Measurements from ENCODE around the gene LARP4.
"Not testable (repeated sequence)": the region's sequence is repeated elsewhere in the genome, so short reads cannot be mapped to it uniquely, and the experiment has no call there.

The LARP4 gene

DNA sequence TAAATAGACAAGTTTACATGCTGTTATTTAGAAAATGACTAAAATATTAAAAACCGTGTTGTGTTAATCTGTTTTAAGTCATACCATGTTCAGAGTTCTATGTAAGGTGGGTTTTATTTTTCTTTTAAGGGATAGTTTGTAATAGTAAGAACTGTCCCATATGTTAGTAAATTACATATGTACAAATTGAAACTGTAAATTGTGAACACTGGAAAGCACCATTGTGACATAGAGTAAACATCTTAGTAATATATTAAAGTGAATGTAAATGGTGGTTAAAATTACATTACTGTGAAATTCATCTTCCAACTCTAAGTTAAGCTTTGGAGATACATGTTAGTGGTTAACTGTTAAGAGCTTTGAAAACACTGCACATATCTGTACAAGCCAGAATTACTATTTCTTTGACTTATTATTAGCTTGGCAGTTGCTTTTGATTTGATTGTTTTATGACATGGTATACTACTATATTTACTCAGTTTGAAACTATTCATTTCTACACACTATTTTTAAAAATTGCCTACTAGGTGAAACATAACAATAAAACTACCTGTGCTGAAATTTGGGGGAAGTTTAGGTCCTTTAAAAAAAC is 76.7 kb downstream of the LARP4 start:
- H3K27ac ChIP-seq = no peak overlapping the region
- TF ChIP-seq, protein P1, sequence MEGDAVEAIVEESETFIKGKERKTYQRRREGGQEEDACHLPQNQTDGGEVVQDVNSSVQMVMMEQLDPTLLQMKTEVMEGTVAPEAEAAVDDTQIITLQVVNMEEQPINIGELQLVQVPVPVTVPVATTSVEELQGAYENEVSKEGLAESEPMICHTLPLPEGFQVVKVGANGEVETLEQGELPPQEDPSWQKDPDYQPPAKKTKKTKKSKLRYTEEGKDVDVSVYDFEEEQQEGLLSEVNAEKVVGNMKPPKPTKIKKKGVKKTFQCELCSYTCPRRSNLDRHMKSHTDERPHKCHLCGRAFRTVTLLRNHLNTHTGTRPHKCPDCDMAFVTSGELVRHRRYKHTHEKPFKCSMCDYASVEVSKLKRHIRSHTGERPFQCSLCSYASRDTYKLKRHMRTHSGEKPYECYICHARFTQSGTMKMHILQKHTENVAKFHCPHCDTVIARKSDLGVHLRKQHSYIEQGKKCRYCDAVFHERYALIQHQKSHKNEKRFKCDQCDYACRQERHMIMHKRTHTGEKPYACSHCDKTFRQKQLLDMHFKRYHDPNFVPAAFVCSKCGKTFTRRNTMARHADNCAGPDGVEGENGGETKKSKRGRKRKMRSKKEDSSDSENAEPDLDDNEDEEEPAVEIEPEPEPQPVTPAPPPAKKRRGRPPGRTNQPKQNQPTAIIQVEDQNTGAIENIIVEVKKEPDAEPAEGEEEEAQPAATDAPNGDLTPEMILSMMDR (conservative IDR thresholded peaks at IDR 0.05) = no peak

DNA sequence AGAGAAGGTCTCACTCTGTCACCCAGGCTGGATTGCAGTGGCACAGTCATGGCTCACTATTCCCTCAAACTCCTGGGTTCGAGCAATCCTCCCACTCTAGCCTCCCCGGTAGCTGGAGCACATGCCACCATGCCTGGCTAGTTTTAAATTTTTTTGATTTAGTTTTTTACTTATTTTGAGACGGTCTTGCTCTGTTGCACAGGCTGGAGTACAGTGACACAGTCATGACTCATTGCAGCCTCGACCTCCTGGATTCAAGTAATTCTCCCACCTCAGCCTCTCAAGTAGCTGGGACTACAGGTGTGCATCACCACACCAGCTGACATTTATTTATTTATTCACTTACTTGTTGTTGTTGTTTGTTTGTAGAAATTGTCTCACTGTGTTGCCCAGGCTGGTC is 81.9 kb downstream of the LARP4 start:
- no peak overlapping the region for H3K27ac ChIP-seq
- TF ChIP-seq, protein P1 (conservative IDR thresholded peaks at IDR 0.05) = no peak

DNA sequence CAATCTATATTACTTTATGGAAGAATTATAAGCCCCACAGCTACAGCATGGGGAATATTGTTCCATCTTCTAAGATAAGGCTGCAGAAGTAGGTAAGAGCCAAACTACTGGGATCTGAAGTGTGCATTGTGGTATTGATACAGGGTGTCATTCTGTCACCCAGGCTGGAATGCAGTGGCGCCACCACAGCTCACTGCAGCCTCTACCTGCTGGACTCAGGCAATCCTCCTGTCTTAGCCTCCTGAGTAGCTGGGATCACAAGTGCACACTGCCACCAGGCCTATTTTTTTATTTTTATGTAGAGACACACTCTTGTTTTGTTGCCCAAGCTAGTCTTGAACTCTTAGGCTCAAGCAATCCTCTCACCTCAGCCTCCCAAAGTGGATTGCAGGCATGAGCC is 82.8 kb downstream of the LARP4 start:
- TF ChIP-seq, protein P1 (conservative IDR thresholded peaks at IDR 0.05) = no peak

DNA sequence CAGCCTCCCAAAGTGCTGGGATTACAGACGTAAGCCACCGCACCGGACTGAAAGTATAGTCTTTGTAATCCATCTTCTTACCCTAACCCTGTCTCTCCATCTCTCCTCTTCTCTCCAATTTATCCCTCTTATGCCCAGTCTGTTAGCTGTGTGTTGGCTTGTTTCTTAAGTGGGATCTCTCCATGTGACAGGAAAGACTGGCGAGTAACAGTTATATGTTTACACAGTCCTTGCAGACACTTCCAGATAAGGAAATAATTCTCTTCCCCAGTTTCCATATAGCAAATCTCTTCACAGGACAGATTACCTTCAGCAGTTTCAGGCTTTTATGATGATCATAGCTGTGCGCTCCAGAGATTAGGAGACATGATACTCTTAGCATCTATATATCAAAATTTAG is 88.1 kb downstream of the LARP4 start:
- TF ChIP-seq, protein P1 (conservative IDR thresholded peaks at IDR 0.05) = no peak
- H3K27ac ChIP-seq = no peak overlapping the region

More for the DNA sequence above, 82.8 kb downstream of the LARP4 start:
- H3K27ac ChIP-seq = no peak overlapping the region

DNA sequence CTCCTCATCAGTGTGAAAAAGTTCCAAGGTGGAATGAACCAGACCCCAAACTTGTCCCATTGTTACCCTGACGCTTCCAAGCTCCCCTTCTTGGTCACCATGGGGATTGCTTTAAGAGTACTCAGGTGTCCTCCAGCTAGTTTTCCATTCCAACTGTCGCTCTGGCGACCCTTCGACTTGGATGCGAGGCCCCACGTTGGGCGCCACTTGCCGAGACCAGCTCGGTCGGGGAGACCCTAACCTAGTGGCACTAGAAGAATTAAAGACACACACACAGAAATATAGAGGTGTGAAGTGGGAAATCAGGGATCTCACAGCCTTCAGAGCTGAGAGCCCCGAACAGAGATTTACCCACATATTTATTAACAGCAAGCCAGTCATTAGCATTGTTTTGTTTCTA is 97.4 kb downstream of the LARP4 start:
- H3K27ac ChIP-seq = not testable (repeated sequence)

DNA sequence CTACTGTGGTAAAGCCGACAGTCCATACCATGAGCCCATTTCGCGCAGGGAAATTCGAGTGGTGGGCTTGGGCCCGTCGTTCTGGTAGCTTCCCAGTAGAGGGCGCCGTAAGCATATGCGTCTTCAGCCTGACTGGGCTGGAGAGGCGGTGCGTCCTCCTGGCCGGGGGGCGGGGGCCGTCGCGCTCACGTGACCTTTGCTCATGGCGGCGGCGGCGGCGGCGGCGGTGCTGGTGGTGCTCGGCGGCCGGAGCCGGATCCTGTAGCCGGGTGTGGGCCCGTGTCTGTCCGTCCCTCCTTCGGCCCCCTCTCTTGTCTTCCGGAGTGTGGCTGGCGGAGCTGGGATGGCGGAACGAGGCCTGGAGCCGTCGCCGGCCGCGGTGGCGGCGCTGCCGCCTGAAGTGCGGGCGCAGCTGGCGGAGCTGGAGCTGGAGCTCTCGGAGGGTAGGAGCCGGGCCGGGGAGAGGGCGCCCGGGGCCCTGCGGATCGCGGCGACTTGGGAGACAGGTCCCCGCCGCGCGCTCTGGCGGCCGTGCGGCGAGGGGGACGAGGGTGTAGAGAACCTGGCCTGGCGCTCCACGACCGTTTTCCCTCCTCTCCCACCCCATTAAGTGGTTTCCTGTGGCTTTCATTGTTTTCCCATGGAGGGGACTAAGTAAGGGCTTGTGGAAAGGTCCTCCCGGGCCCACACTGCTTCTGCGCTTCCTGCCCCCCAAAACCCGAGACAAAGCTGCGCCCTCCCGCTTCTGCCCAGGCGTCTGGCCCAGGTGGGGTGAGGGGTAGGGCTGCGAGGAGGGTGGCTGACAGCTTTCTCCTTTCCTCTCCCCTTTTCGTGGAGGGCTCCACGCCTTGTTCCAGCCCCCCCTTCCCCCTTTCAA is 104.4 kb downstream of the LARP4 start, which contains the start of gene DIP2B:
TSS of gene DIP2B (plus strand) at position 188 of the 877 bp plus-strand sequence. CDS start at position 344, 156 bp downstream.
- TF ChIP-seq, protein P1 (conservative IDR thresholded peaks at IDR 0.05) = peak; percentile 97
- H3K27ac ChIP-seq = peak within 1 kb of the TSS; percentile 97

DNA sequence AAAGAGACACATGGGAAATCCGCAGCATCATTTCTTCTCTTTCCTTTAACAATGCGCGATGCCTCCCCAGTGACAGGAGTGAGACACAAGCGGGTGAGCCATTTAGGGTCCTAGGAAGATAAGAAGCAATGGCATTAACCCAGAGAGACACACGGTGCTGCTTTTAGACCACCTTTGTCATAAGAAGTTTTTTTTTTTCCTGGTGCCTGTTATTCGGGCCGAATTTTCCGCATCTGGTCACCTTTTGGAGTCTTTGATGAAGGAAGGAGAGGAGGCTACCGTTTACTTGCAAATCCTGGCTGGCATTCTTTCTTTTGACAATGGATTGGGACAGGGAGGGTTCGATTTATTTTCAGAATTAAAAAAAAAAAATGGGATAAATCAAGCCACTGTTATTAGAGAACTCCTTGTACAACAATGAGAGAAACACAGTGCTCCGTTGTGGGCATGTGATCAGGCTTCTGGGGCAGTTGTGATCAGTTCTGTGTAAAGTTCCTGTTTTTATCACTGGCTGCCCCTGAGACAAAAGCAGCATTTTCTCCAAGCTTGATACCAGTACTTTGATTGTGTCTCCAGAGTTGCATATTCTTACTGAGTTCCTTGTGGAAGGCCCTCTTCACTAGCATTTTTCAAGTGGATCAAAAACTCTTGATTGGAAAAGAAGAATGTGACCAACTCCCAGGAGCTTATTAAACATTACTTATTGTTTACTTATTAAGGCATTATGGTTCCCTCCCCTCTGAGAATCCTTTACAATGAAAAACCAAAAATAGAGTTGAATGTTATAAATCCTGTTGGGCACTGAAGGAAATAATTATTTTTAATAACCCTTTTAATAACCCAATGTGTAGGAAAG is 105.2 kb downstream of the LARP4 start:
- TF ChIP-seq, protein P1 (conservative IDR thresholded peaks at IDR 0.05) = no peak
- peak overlapping the region; percentile 97 for H3K27ac ChIP-seq
